Measurements from ENCODE around the gene PDIA4. TPM values are rescaled to one million over a fixed set of nuclear protein-coding genes. Genes with fewer than 3 reads are reported as not detected.

PDIA4 gene
- total RNA-seq, 1 experiment from 2014 or later: 217 TPM

DNA sequence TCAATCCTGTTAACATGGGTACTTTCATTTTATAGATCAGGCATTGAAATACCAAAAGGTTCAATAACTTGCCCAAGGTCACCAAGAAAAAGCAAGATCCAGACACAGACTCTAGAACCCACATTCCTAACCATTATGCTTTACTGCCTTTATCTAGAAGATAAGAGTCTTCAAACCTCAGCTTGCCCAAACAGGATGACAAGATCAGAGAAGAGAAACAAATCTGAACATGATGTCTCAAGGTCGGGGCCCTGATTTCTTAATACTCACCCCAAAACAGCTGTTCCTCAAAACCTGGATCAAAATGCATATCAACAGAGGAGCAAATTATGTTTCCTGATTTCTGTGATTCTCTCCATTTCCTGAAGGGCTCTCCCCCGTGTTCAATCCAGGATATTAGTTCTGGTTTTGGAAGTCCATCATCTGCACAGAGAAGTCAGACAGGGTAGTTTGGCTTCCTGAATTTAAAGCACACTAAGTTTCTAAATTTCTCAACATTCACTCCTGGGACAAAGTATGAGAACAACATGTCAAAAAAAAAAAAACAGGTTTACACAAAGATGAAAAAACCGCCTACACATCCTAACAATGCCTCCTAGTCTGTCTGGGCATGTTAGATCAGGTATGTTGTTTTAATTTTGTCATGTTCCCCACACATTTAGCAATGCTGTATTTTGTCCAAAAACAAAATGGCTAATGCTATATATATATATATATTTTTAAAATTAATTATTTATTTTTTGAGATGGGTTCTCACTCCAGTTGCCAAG, 46.0 kb upstream of the PDIA4 start:
- ChIA-PET CTCF (interaction anchor here (1.7 kb wide), 1 partner anchor 8 kb away, joined by 5 read pairs; no protein-coding TSS in a partner anchor), RAD21 (ENCODE audit: low non-redundant PET in 1 of 2, low total read pairs in 2 of 2, uncharacterized antibody in 2 of 2, unreplicated experiment in 2 of 2) (no interaction called here), POLR2A (no interaction called here)
- ATAC-seq (no peak), DNase-seq (ENCODE audit: low read depth, low spot score) (no peak)
- H4K20me1 ChIP-seq (ENCODE audit: insufficient read depth): no peaks in the 10 kb centered on the region
- H3K4me3 ChIP-seq (replicated peaks in 1 of 2; ENCODE audit: low read depth in 1 of 2, low read length in 2 of 2): no peak overlapping the region
- H2AFZ ChIP-seq (ENCODE audit: low read depth, low read length, poor library complexity, severe bottlenecking): no peak overlapping the region
- H3K9me3 ChIP-seq (ENCODE audit: control insufficient read depth in 1 of 2, insufficient read depth in 1 of 2, low read depth in 1 of 2, low read length in 2 of 2): no peaks in the 10 kb centered on the region
- no peaks in the 10 kb centered on the region for H3K9me2 ChIP-seq (ENCODE audit: insufficient read depth)
- no TSS peak for BruUV-seq (replicated peaks)
- no peak overlapping the region for H3K27ac ChIP-seq (ENCODE audit: low read depth, low read length)
- H3K36me3 ChIP-seq (ENCODE audit: control insufficient read depth in 1 of 2, insufficient read depth in 2 of 2, low read length in 2 of 2): peaks cover 4 to 26% of the 10 kb centered on the region in 2 experiments; a peak in 3 of 4 replicates
- intact Hi-C loops (cut with micrococcal nuclease): no loop called here
- H3K79me2 ChIP-seq (ENCODE audit: insufficient read depth, low read length): peaks cover 40% of the 10 kb centered on the region
- TF ChIP-seq, protein P1, sequence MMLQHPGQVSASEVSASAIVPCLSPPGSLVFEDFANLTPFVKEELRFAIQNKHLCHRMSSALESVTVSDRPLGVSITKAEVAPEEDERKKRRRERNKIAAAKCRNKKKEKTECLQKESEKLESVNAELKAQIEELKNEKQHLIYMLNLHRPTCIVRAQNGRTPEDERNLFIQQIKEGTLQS (IDR thresholded peaks at IDR 0.05): no peak
- TF ChIP-seq, protein P2, sequence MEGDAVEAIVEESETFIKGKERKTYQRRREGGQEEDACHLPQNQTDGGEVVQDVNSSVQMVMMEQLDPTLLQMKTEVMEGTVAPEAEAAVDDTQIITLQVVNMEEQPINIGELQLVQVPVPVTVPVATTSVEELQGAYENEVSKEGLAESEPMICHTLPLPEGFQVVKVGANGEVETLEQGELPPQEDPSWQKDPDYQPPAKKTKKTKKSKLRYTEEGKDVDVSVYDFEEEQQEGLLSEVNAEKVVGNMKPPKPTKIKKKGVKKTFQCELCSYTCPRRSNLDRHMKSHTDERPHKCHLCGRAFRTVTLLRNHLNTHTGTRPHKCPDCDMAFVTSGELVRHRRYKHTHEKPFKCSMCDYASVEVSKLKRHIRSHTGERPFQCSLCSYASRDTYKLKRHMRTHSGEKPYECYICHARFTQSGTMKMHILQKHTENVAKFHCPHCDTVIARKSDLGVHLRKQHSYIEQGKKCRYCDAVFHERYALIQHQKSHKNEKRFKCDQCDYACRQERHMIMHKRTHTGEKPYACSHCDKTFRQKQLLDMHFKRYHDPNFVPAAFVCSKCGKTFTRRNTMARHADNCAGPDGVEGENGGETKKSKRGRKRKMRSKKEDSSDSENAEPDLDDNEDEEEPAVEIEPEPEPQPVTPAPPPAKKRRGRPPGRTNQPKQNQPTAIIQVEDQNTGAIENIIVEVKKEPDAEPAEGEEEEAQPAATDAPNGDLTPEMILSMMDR (IDR thresholded peaks at IDR 0.05 in 2 of 3, conservative IDR thresholded peaks at IDR 0.05 in 1 of 3; ENCODE audit: borderline replicate concordance in 1 of 3, insufficient read depth in 1 of 3, low read depth in 2 of 3, low read length in 2 of 3): no peak
- no peak for TF ChIP-seq RAD21 (IDR thresholded peaks at IDR 0.05; ENCODE audit: low read depth)
- TF ChIP-seq, protein P3, sequence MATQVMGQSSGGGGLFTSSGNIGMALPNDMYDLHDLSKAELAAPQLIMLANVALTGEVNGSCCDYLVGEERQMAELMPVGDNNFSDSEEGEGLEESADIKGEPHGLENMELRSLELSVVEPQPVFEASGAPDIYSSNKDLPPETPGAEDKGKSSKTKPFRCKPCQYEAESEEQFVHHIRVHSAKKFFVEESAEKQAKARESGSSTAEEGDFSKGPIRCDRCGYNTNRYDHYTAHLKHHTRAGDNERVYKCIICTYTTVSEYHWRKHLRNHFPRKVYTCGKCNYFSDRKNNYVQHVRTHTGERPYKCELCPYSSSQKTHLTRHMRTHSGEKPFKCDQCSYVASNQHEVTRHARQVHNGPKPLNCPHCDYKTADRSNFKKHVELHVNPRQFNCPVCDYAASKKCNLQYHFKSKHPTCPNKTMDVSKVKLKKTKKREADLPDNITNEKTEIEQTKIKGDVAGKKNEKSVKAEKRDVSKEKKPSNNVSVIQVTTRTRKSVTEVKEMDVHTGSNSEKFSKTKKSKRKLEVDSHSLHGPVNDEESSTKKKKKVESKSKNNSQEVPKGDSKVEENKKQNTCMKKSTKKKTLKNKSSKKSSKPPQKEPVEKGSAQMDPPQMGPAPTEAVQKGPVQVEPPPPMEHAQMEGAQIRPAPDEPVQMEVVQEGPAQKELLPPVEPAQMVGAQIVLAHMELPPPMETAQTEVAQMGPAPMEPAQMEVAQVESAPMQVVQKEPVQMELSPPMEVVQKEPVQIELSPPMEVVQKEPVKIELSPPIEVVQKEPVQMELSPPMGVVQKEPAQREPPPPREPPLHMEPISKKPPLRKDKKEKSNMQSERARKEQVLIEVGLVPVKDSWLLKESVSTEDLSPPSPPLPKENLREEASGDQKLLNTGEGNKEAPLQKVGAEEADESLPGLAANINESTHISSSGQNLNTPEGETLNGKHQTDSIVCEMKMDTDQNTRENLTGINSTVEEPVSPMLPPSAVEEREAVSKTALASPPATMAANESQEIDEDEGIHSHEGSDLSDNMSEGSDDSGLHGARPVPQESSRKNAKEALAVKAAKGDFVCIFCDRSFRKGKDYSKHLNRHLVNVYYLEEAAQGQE (IDR thresholded peaks at IDR 0.05; ENCODE audit: low read depth): no peak
- TF ChIP-seq CBX3 (IDR thresholded peaks at IDR 0.05; ENCODE audit: low read depth): no peak
- no peak for TF ChIP-seq SIN3A (IDR thresholded peaks at IDR 0.05; ENCODE audit: low read depth)
- no peak for TF ChIP-seq CEBPB (IDR thresholded peaks at IDR 0.05; ENCODE audit: low read depth)
- TF ChIP-seq EGR1 (IDR thresholded peaks at IDR 0.05; ENCODE audit: low read depth): no peak
- TF ChIP-seq POLR2A (IDR thresholded peaks at IDR 0.05; ENCODE audit: borderline replicate concordance, extremely low read depth, insufficient read depth, insufficient read length): no peak
- TF ChIP-seq, protein P4, sequence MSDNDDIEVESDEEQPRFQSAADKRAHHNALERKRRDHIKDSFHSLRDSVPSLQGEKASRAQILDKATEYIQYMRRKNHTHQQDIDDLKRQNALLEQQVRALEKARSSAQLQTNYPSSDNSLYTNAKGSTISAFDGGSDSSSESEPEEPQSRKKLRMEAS (IDR thresholded peaks at IDR 0.05): no peak
- TF ChIP-seq ZNF274 (IDR thresholded peaks at IDR 0.05; ENCODE audit: low read depth, low read length): no peak
- no peak for TF ChIP-seq ELF1 (IDR thresholded peaks at IDR 0.05; ENCODE audit: borderline replicate concordance, low read depth)
- no peak overlapping the region for H3K9ac ChIP-seq (ENCODE audit: low read length)
- no peak overlapping the region for H3K4me2 ChIP-seq (ENCODE audit: low read length)
- H3K27me3 ChIP-seq (ENCODE audit: insufficient read depth, low read length): no peaks in the 10 kb centered on the region
- H3K4me1 ChIP-seq (ENCODE audit: control insufficient read depth in 1 of 2, insufficient read depth in 2 of 2, low read length in 2 of 2): peaks cover 4 to 24% of the 10 kb centered on the region in 2 experiments; a peak in 3 of 4 replicates

Data from HCT116 (cell line).